K562 (cell line): ENCODE results near the gene NRN1L. TPM values are rescaled to one million over a fixed set of nuclear protein-coding genes. Genes with fewer than 3 reads are reported as not detected.
A peak's percentile ranks its signal among the peaks of the same experiment; 100 is the strongest.

Experiments used
- ATF1 ChIP-seq, 2 experiments: fragments of 450-650 bp in 1 of 2; IDR thresholded peaks; 2 replicates each; pipeline ENCODE4 v1.6.1; 2016; ENCODE audit warnings: missing compliant biosample characterization in 1 of 2, missing genetic modification characterization in 1 of 2
- BACH1 ChIP-seq: fragments of 200-800 bp; sonication (Bioruptor generic); IDR thresholded peaks from 2 replicates; pipeline ENCODE4 v1.6.1; 2016; ENCODE audit warnings: missing genetic modification characterization, missing compliant biosample characterization
- DDX20 ChIP-seq: fragments of 450-650 bp; IDR thresholded peaks from 2 replicates; pipeline ENCODE4 v1.6.1; 2016; ENCODE audit warnings: missing genetic modification characterization, low read depth, mild to moderate bottlenecking, missing compliant biosample characterization, moderate library complexity
- FOXK1 ChIP-seq: sonication (generic); formaldehyde crosslinking; IDR thresholded peaks from 2 replicates; pipeline ENCODE4 v1.8.0; 2022; ENCODE audit warnings: missing genetic modification reagents, mild to moderate bottlenecking, borderline replicate concordance
- HCFC1 ChIP-seq: IDR thresholded peaks from 2 replicates; pipeline ENCODE4 v1.6.1; 2012; ENCODE audit warnings: low read depth, low read length, improper control_type of control experiment
- MXI1 ChIP-seq: IDR thresholded peaks from 2 replicates; pipeline ENCODE4 v1.6.1; 2011; ENCODE audit warnings: low read depth, mild to moderate bottlenecking, improper control_type of control experiment, low read length
- NCOA1 ChIP-seq: fragments of 450-650 bp; IDR thresholded peaks from 2 replicates; pipeline ENCODE4 v1.6.1; 2016; ENCODE audit warnings: low read depth
- NELFE ChIP-seq: IDR thresholded peaks from 2 replicates; pipeline ENCODE4 v1.6.1; 2011; ENCODE audit warnings: mild to moderate bottlenecking; ENCODE audit not compliant: insufficient read depth, insufficient read length
- PHF21A ChIP-seq: fragments of 450-650 bp; IDR thresholded peaks from 2 replicates; pipeline ENCODE4 v1.6.1; 2017; ENCODE audit warnings: low read depth, borderline replicate concordance
- RBFOX2 ChIP-seq: fragments of 200-400 bp; formaldehyde crosslinking; IDR thresholded peaks from 2 replicates; pipeline ENCODE4 v1.6.1; 2017; ENCODE audit warnings: low read depth, mild to moderate bottlenecking, low read length, moderate library complexity
- SUPT5H ChIP-seq: fragments of 450-650 bp; IDR thresholded peaks from 2 replicates; pipeline ENCODE4 v1.6.1; 2016
- ZNF232 ChIP-seq: sonication (generic); formaldehyde crosslinking; IDR thresholded peaks from 2 replicates; pipeline ENCODE4 v1.8.0; 2022; ENCODE audit warnings: mild to moderate bottlenecking, missing genetic modification reagents
- polyA plus RNA-seq, 8 experiments: library from polyadenylated mRNA; depleted of rRNA in 4 of 8; stranded (reverse) in 5 of 8; unstranded in 3 of 8; fragments of >200 nt; fragmentation: Nextera tagmentation in 2 of 8; fragmentation: Illumina TruSeq in 1 of 8; extraction: Ambion mirVana in 2 of 8; extraction: Trizol in 1 of 8; gene quantifications; 2 replicates each; pipeline versions ENCODE4 v1.2.1 to v1.2.3, GENCODE V29; 2011 to 2014; ENCODE audit warnings: inconsistent platforms in 1 of 8, missing spikeins in 1 of 8
- total RNA-seq, 7 experiments: library from RNA; depleted of rRNA in 6 of 7; stranded (reverse); fragments of >200 nt in 6 of 7; fragmentation: Illumina TruSeq in 2 of 7; extraction: Trizol in 2 of 7; gene quantifications; 2 replicates each; pipeline versions ENCODE4 v1.2.1 to v1.2.3, GENCODE V29; 2011 to 2021; ENCODE audit warnings: low replicate concordance in 1 of 7
- TF ChIP-seq, protein P1 (sequence below): fragments of 150-350 bp; conservative IDR thresholded peaks from 2 replicates; pipeline ENCODE4 v1.6.1; 2014; ENCODE audit warnings: low read length
- TF ChIP-seq, protein P2 (sequence below): fragments of 450-650 bp; IDR thresholded peaks from 2 replicates; pipeline ENCODE4 v1.6.1; 2016; ENCODE audit warnings: mild to moderate bottlenecking, moderate library complexity

The NRN1L gene
- total and polyA plus RNA-seq, 9 of the 15 experiments (the other 6 are each of a cell fraction or from before 2014, with no cell fraction given), result 0.22 to 0.86 (median 0.61) TPM; not detected in 5

DNA sequence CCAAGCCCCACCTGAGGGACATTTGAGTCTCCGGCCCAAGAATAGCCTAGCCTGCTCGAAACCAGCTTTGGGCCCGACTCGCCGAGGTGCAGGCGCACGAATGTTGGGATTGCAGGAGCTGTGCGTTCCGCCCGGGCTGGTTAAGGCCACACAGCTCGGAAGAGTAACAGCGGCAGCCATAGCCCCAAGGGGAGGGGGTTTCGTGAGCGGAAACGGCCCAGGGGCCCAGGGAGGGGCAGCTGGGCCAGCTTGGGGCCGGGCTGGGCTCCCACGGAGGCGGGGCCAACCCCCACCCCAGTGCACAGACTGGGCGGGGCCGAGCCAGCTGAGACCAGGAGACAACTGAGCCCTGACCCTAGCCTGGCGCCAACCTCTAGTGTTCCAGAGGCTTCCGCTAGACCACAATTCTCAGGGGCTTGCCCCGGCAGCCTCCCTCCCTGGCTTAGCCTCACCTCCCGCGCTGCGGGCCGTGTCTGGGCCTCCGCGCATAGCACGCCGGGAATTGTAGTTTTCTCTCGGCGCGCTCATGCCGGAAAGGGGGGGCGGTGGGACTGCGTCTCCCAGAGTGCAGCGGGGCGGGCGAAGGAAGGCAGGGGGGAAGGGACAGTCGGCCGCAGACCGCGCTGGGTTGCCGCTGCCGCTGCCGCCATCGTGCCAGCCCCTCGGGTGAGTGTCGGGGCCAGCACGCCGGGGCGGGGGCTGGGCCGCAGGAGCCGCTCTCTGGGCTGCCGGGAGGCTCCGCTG lies 38.2 kb upstream of the NRN1L start, which contains the start of gene NUTF2 (continued):
- TF ChIP-seq ATF1 (CRISPR knock-in tag; IDR thresholded peaks at IDR 0.05) (no peak), ATF1 (tag; IDR thresholded peaks at IDR 0.05) (peak; percentile 85), PHF21A (peak; percentile 1; the same call in 1 of the 2 replicates), NCOA1 (0 out of 2 replicates have a peak, but pooled peaks have one; percentile 45), BACH1 (no peak; the same call in 1 of the 2 replicates), MXI1 (no peak), FOXK1 (no peak), SUPT5H (peak; percentile 59), ZNF232 (peak; percentile 14; the same call in 1 of the 2 replicates), DDX20 (no peak), HCFC1 (peak; percentile 98), RBFOX2 (peak; percentile 89), NELFE (no peak)
- TF ChIP-seq, protein P1, sequence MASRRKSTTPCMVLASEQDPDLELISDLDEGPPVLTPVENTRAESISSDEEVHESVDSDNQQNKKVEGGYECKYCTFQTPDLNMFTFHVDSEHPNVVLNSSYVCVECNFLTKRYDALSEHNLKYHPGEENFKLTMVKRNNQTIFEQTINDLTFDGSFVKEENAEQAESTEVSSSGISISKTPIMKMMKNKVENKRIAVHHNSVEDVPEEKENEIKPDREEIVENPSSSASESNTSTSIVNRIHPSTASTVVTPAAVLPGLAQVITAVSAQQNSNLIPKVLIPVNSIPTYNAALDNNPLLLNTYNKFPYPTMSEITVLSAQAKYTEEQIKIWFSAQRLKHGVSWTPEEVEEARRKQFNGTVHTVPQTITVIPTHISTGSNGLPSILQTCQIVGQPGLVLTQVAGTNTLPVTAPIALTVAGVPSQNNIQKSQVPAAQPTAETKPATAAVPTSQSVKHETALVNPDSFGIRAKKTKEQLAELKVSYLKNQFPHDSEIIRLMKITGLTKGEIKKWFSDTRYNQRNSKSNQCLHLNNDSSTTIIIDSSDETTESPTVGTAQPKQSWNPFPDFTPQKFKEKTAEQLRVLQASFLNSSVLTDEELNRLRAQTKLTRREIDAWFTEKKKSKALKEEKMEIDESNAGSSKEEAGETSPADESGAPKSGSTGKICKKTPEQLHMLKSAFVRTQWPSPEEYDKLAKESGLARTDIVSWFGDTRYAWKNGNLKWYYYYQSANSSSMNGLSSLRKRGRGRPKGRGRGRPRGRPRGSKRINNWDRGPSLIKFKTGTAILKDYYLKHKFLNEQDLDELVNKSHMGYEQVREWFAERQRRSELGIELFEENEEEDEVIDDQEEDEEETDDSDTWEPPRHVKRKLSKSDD, result no peak
- TF ChIP-seq, protein P2, sequence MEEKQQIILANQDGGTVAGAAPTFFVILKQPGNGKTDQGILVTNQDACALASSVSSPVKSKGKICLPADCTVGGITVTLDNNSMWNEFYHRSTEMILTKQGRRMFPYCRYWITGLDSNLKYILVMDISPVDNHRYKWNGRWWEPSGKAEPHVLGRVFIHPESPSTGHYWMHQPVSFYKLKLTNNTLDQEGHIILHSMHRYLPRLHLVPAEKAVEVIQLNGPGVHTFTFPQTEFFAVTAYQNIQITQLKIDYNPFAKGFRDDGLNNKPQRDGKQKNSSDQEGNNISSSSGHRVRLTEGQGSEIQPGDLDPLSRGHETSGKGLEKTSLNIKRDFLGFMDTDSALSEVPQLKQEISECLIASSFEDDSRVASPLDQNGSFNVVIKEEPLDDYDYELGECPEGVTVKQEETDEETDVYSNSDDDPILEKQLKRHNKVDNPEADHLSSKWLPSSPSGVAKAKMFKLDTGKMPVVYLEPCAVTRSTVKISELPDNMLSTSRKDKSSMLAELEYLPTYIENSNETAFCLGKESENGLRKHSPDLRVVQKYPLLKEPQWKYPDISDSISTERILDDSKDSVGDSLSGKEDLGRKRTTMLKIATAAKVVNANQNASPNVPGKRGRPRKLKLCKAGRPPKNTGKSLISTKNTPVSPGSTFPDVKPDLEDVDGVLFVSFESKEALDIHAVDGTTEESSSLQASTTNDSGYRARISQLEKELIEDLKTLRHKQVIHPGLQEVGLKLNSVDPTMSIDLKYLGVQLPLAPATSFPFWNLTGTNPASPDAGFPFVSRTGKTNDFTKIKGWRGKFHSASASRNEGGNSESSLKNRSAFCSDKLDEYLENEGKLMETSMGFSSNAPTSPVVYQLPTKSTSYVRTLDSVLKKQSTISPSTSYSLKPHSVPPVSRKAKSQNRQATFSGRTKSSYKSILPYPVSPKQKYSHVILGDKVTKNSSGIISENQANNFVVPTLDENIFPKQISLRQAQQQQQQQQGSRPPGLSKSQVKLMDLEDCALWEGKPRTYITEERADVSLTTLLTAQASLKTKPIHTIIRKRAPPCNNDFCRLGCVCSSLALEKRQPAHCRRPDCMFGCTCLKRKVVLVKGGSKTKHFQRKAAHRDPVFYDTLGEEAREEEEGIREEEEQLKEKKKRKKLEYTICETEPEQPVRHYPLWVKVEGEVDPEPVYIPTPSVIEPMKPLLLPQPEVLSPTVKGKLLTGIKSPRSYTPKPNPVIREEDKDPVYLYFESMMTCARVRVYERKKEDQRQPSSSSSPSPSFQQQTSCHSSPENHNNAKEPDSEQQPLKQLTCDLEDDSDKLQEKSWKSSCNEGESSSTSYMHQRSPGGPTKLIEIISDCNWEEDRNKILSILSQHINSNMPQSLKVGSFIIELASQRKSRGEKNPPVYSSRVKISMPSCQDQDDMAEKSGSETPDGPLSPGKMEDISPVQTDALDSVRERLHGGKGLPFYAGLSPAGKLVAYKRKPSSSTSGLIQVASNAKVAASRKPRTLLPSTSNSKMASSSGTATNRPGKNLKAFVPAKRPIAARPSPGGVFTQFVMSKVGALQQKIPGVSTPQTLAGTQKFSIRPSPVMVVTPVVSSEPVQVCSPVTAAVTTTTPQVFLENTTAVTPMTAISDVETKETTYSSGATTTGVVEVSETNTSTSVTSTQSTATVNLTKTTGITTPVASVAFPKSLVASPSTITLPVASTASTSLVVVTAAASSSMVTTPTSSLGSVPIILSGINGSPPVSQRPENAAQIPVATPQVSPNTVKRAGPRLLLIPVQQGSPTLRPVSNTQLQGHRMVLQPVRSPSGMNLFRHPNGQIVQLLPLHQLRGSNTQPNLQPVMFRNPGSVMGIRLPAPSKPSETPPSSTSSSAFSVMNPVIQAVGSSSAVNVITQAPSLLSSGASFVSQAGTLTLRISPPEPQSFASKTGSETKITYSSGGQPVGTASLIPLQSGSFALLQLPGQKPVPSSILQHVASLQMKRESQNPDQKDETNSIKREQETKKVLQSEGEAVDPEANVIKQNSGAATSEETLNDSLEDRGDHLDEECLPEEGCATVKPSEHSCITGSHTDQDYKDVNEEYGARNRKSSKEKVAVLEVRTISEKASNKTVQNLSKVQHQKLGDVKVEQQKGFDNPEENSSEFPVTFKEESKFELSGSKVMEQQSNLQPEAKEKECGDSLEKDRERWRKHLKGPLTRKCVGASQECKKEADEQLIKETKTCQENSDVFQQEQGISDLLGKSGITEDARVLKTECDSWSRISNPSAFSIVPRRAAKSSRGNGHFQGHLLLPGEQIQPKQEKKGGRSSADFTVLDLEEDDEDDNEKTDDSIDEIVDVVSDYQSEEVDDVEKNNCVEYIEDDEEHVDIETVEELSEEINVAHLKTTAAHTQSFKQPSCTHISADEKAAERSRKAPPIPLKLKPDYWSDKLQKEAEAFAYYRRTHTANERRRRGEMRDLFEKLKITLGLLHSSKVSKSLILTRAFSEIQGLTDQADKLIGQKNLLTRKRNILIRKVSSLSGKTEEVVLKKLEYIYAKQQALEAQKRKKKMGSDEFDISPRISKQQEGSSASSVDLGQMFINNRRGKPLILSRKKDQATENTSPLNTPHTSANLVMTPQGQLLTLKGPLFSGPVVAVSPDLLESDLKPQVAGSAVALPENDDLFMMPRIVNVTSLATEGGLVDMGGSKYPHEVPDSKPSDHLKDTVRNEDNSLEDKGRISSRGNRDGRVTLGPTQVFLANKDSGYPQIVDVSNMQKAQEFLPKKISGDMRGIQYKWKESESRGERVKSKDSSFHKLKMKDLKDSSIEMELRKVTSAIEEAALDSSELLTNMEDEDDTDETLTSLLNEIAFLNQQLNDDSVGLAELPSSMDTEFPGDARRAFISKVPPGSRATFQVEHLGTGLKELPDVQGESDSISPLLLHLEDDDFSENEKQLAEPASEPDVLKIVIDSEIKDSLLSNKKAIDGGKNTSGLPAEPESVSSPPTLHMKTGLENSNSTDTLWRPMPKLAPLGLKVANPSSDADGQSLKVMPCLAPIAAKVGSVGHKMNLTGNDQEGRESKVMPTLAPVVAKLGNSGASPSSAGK, result no peak
